Adrenal gland (tissue), 5 donors: Measurements from ENCODE around the gene DEPDC4.

Experiments used
- CTCF ChIP-seq, 6 experiments: fragments of 450-650 bp in 4 of 6; fragments of 200-600 bp in 2 of 6; sonication (generic) in 1 of 6; IDR thresholded peaks; 1 replicate in 5 of 6; 2 replicates in 1 of 6; pipeline versions ENCODE4 v1.5.1 to v1.8.0; 2016 to 2021; ENCODE audit warnings: antibody characterized with exemption in 6 of 6, mild to moderate bottlenecking in 2 of 6, moderate library complexity in 1 of 6
- POLR2A ChIP-seq, 2 donors: fragments of 450-650 bp; IDR thresholded peaks; one replicate each; pipeline ENCODE4 v1.6.1; 2017; ENCODE audit warnings: antibody characterized with exemption in 2 of 2, mild to moderate bottlenecking in 2 of 2, moderate library complexity in 1 of 2
- donor health status: DM: no; HTN: no; CAD: no.

GRCh38 chr12:100258127-100258526 is 8.8 kb downstream of the DEPDC4 start:
- TF ChIP-seq POLR2A (IDR thresholded peaks at IDR 0.05): no peak
- no peak for TF ChIP-seq CTCF (IDR thresholded peaks at IDR 0.05)
